A549 (cell line): ENCODE measurements around the gene KCTD15. TPM values are rescaled to one million over a fixed set of nuclear protein-coding genes. Genes with fewer than 3 reads are reported as not detected.

ENCODE experiments used
- ATAC-seq, 2 experiments: fragments of 200-7000 bp in 1 of 2; fragments of >200 bp in 1 of 2; cut with Nextera tagmentation in 1 of 2; cut with Tn5 transposase in 1 of 2; 3 replicates each; pipeline versions ENCODE4 v1.8.0 to v1.9.1; 2018 to 2020; ENCODE audit warnings: mild to moderate bottlenecking in 1 of 2, moderate library complexity in 1 of 2
- CTCF ChIA-PET: fragments of 300-600 bp; sonication (Branson Sonifier 250); formaldehyde crosslinking; extraction: SDS; loops from one replicate; lab custom pipeline; 2021; ENCODE audit warnings: antibody characterized with exemption, inconsistent platforms; lab: Yijun Ruan, JAX
- POLR2A ChIA-PET: fragments of 350-600 bp; formaldehyde crosslinking; extraction: SDS; loops from one replicate; lab custom pipeline; 2021; ENCODE audit warnings: antibody characterized with exemption, inconsistent platforms; lab: Yijun Ruan, JAX
- DNase-seq, 2 experiments: peaks; one replicate each; pipeline versions ENCODE4 v3.0.0 to v3.0.0-alpha.2; 2011 to 2016; ENCODE audit warnings: low read depth in 1 of 2, low spot score in 1 of 2
- FAIRE-seq: peaks from 2 replicates; lab custom pipeline; 2011; peaks lifted over from hg19 to GRCh38; lab: Jason Lieb, UNC
- H3K27ac ChIP-seq, 2 experiments: fragments of >200 bp; sonication (Bioruptor Twin); formaldehyde crosslinking; 3 replicates each; pipeline ENCODE4 v1.5.1; 2016 to 2017
- H3K4me1 ChIP-seq: fragments of >200 bp; sonication (Bioruptor Twin); formaldehyde crosslinking; 3 replicates; pipeline ENCODE4 v1.6.1; 2016
- H3K4me2 ChIP-seq: fragments of >200 bp; sonication (Bioruptor Twin); formaldehyde crosslinking; 3 replicates; pipeline ENCODE4 v1.6.1; 2016
- H3K4me3 ChIP-seq: fragments of >200 bp; sonication (Bioruptor Twin); formaldehyde crosslinking; 3 replicates; pipeline ENCODE4 v1.5.1; 2016
- H3K9me3 ChIP-seq: fragments of >200 bp; sonication (Bioruptor Twin); formaldehyde crosslinking; 3 replicates; pipeline ENCODE4 v1.6.1; 2016
- BHLHE40 ChIP-seq: IDR thresholded peaks from 2 replicates; pipeline ENCODE4 v1.6.1; 2012; ENCODE audit warnings: low read depth, low read length, inconsistent platforms
- CEBPB ChIP-seq, 2 experiments: fragments of >200 bp in 1 of 2; sonication (Bioruptor Twin) in 1 of 2; formaldehyde crosslinking in 1 of 2; IDR thresholded peaks; 2 replicates each; pipeline ENCODE4 v1.6.1; 2012 to 2016
- CHD2 ChIP-seq: fragments of 150-350 bp; IDR thresholded peaks from 2 replicates; pipeline ENCODE4 v1.6.1; 2014; ENCODE audit warnings: low read length; ENCODE audit not compliant: partially characterized antibody
- ESRRA ChIP-seq: fragments of 150-350 bp; IDR thresholded peaks from 2 replicates; pipeline ENCODE4 v1.6.1; 2014; ENCODE audit warnings: mild to moderate bottlenecking, low read length, borderline replicate concordance
- FOSL2 ChIP-seq, 2 experiments: fragments of 450-650 bp in 1 of 2; fragments of >200 bp in 1 of 2; sonication (Bioruptor Twin) in 1 of 2; formaldehyde crosslinking; IDR thresholded peaks; 2 replicates each; pipeline versions ENCODE4 v1.5.0 to v1.6.1; 2016 to 2020; ENCODE audit warnings: mild to moderate bottlenecking in 1 of 2, moderate library complexity in 1 of 2
- HDAC2 ChIP-seq: fragments of 200-600 bp; sonication (generic); IDR thresholded peaks from 2 replicates; pipeline ENCODE4 v1.6.1; 2016
- JUN ChIP-seq, 2 experiments: fragments of >200 bp; sonication (Bioruptor Twin); formaldehyde crosslinking; IDR thresholded peaks; 2 replicates in 1 of 2; 3 replicates in 1 of 2; pipeline ENCODE4 v1.6.1; 2016 to 2017
- MAFK ChIP-seq: fragments of 450-650 bp; IDR thresholded peaks from 2 replicates; pipeline ENCODE4 v1.6.1; 2014; ENCODE audit not compliant: partially characterized antibody
- MAZ ChIP-seq: fragments of 150-350 bp; IDR thresholded peaks from 2 replicates; pipeline ENCODE4 v1.6.1; 2014; ENCODE audit warnings: antibody characterized with exemption, low read depth, low read length, borderline replicate concordance
- MYC ChIP-seq: IDR thresholded peaks from 2 replicates; pipeline ENCODE4 v1.6.1; 2012; ENCODE audit warnings: mild to moderate bottlenecking, inconsistent platforms, low read length, improper control_type of control experiment, borderline replicate concordance
- NFE2L2 ChIP-seq: fragments of 150-350 bp; conservative IDR thresholded peaks from 2 replicates; pipeline ENCODE4 v1.6.1; 2014; ENCODE audit warnings: low read length
- PHF8 ChIP-seq: fragments of 200-600 bp; sonication (generic); IDR thresholded peaks from 2 replicates; pipeline ENCODE4 v1.6.1; 2016; ENCODE audit warnings: low read depth, mild to moderate bottlenecking, antibody characterized with exemption, moderate library complexity, borderline replicate concordance
- RARB ChIP-seq: fragments of 250-450 bp; sonication (Bioruptor Pico); IDR thresholded peaks from 2 replicates; pipeline ENCODE4 v1.8.0; 2021; ENCODE audit warnings: mild to moderate bottlenecking, moderate library complexity
- RNF2 ChIP-seq: fragments of 200-600 bp; sonication (generic); IDR thresholded peaks from 2 replicates; pipeline ENCODE4 v1.6.1; 2016; ENCODE audit warnings: low read depth, mild to moderate bottlenecking, antibody characterized with exemption, moderate library complexity, borderline replicate concordance
- SMC3 ChIP-seq: fragments of >200 bp; sonication (Bioruptor Twin); formaldehyde crosslinking; IDR thresholded peaks from 3 replicates; pipeline ENCODE4 v1.6.1; 2018; ENCODE audit warnings: inconsistent platforms
- SREBF2 ChIP-seq: fragments of 450-650 bp; IDR thresholded peaks from 2 replicates; pipeline ENCODE4 v1.6.1; 2014; ENCODE audit warnings: mild to moderate bottlenecking, moderate library complexity
- ZC3H11A ChIP-seq: fragments of 450-650 bp; IDR thresholded peaks from 2 replicates; pipeline ENCODE4 v1.6.1; 2014; ENCODE audit warnings: antibody characterized with exemption, mild to moderate bottlenecking
- WGBS: methylation state at CpG from one replicate; pipeline ENCODE4 v1.1.6; 2017; ENCODE audit errors: missing lambda C conversion rate; 5-methylcytosine and 5-hydroxymethylcytosine counted together
- polyA plus RNA-seq, 4 experiments: library from polyadenylated mRNA; depleted of rRNA in 3 of 4; stranded (reverse); fragments of >200 nt; fragmentation: RNase III in 1 of 4; extraction: RNeasy Plus Mini Kit Qiagen cat#74134 plus additional on column Dnase treatment in 1 of 4; gene quantifications; 2 replicates in 3 of 4; 3 replicates in 1 of 4; pipeline ENCODE4 v1.2.3, GENCODE V29; 2011 to 2017
- TF ChIP-seq, protein P1 (sequence below): fragments of 150-350 bp; IDR thresholded peaks from 2 replicates; pipeline ENCODE4 v1.6.1; 2014; ENCODE audit warnings: low read depth, mild to moderate bottlenecking, low read length
- TF ChIP-seq, protein P2 (sequence below): fragments of >200 bp; sonication (Bioruptor Twin); formaldehyde crosslinking; IDR thresholded peaks from 3 replicates; pipeline ENCODE4 v1.5.1; 2016
- TF ChIP-seq, protein P3 (sequence below): fragments of >200 bp; sonication (Bioruptor Twin); formaldehyde crosslinking; IDR thresholded peaks from 3 replicates; pipeline ENCODE4 v1.6.1; 2016
- TF ChIP-seq, protein P4 (sequence below): fragments of 450-650 bp; IDR thresholded peaks from 2 replicates; pipeline ENCODE4 v1.6.1; 2014; ENCODE audit warnings: antibody characterized with exemption

The KCTD15 gene
- polyA plus RNA-seq, 2 of the 4 experiments (the other 2 are of a cell fraction), result 54.0 to 56.5 TPM

DNA sequence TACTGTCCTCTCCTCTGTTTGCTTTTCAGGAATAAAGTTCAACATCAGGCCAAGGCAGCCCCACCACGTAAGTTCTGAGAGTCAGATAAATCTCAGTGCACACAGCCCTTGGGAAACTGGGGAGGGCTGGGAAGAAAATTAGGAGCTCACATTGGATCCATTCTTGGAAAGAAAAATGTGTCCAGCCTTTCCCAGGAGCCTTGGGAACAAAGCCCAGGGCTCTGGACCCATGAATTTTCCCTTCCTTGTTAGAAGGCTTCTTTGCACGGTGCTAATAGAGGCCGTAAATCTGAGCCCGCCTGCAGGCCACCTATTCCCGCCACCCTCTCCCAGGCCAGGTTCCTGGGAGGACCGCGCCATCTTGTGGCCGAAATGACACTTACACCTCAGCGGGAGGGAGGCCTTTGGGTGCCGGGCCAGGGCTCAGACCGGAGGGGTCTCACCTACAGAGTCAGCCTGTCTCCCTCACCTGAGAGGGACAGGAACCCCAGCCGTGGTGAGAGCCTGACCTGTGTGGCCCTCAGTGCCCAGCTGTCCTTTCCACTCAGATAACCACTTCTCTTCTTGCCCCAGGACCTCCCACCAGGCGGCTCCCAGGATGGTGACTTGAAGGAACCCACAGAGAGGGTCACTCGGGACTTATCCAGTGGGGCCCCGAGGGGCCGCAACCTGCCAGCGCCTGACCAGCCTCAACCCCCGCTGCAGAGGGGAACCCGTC lies 25.1 kb upstream of the KCTD15 start (continued):
- TF ChIP-seq, protein P1, sequence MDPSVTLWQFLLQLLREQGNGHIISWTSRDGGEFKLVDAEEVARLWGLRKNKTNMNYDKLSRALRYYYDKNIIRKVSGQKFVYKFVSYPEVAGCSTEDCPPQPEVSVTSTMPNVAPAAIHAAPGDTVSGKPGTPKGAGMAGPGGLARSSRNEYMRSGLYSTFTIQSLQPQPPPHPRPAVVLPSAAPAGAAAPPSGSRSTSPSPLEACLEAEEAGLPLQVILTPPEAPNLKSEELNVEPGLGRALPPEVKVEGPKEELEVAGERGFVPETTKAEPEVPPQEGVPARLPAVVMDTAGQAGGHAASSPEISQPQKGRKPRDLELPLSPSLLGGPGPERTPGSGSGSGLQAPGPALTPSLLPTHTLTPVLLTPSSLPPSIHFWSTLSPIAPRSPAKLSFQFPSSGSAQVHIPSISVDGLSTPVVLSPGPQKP, result no peak
- TF ChIP-seq, protein P2, sequence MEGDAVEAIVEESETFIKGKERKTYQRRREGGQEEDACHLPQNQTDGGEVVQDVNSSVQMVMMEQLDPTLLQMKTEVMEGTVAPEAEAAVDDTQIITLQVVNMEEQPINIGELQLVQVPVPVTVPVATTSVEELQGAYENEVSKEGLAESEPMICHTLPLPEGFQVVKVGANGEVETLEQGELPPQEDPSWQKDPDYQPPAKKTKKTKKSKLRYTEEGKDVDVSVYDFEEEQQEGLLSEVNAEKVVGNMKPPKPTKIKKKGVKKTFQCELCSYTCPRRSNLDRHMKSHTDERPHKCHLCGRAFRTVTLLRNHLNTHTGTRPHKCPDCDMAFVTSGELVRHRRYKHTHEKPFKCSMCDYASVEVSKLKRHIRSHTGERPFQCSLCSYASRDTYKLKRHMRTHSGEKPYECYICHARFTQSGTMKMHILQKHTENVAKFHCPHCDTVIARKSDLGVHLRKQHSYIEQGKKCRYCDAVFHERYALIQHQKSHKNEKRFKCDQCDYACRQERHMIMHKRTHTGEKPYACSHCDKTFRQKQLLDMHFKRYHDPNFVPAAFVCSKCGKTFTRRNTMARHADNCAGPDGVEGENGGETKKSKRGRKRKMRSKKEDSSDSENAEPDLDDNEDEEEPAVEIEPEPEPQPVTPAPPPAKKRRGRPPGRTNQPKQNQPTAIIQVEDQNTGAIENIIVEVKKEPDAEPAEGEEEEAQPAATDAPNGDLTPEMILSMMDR, result peak; percentile 98
- TF ChIP-seq HDAC2 (no peak), RNF2 (no peak), CEBPB (IDR thresholded peaks at IDR 0.05) (no peak), MAFK (no peak), PHF8 (no peak), SREBF2 (no peak), FOSL2 (IDR thresholded peaks at IDR 0.05) (no peak), FOSL2 (CRISPR knock-in tag; IDR thresholded peaks at IDR 0.05) (no peak), SMC3 (peak; percentile 93), MAZ (peak; percentile 40; the same call in 1 of the 2 replicates), ZC3H11A (no peak), NFE2L2 (no peak)
- TF ChIP-seq, protein P3, sequence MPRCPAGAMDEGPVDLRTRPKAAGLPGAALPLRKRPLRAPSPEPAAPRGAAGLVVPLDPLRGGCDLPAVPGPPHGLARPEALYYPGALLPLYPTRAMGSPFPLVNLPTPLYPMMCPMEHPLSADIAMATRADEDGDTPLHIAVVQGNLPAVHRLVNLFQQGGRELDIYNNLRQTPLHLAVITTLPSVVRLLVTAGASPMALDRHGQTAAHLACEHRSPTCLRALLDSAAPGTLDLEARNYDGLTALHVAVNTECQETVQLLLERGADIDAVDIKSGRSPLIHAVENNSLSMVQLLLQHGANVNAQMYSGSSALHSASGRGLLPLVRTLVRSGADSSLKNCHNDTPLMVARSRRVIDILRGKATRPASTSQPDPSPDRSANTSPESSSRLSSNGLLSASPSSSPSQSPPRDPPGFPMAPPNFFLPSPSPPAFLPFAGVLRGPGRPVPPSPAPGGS, result no peak

DNA sequence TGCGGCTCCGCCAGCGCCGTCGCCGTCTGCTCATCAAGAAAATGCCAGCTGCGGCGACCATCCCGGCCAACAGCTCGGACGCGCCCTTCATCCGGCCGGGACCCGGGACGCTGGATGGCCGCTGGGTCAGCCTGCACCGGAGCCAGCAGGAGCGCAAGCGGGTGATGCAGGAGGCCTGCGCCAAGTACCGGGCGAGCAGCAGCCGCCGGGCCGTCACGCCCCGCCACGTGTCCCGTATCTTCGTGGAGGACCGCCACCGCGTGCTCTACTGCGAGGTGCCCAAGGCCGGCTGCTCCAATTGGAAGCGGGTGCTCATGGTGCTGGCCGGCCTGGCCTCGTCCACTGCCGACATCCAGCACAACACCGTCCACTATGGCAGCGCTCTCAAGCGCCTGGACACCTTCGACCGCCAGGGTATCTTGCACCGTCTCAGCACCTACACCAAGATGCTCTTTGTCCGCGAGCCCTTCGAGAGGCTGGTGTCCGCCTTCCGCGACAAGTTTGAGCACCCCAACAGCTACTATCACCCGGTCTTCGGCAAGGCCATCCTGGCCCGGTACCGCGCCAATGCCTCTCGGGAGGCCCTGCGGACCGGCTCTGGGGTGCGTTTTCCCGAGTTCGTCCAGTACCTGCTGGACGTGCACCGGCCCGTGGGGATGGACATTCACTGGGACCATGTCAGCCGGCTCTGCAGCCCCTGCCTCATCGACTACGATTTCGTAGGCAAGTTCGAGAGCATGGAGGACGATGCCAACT lies 24.4 kb upstream of the KCTD15 start:
- TF ChIP-seq MYC (no peak), MAZ (no peak), CHD2 (no peak), BHLHE40 (no peak), RARB (CRISPR knock-in tag) (no peak), SREBF2 (no peak), JUN (IDR thresholded peaks at IDR 0.05) (no peak), NFE2L2 (no peak), ESRRA (no peak)
- TF ChIP-seq, protein P4, sequence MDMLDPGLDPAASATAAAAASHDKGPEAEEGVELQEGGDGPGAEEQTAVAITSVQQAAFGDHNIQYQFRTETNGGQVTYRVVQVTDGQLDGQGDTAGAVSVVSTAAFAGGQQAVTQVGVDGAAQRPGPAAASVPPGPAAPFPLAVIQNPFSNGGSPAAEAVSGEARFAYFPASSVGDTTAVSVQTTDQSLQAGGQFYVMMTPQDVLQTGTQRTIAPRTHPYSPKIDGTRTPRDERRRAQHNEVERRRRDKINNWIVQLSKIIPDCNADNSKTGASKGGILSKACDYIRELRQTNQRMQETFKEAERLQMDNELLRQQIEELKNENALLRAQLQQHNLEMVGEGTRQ, result no peak
- WGBS, result 62% methylated on average over 68 of the region's 72 CpGs
- DNase-seq, result no peak
- POLR2A ChIA-PET, result no interaction called here
- CTCF ChIA-PET, result interaction anchor here (0.6 to 22.3 kb wide), 72 partner anchors 7 to 941 kb away, joined by 3 to 572 read pairs (median 5); partner anchors contain the start of genes CEBPA and KCTD15
- H3K27ac ChIP-seq, result no peak overlapping the region
- H3K4me1 ChIP-seq, result no peaks in the 10 kb centered on the region
- H3K9me3 ChIP-seq, result no peaks in the 10 kb centered on the region
- H3K4me2 ChIP-seq, result no peak overlapping the region
- no peak overlapping the region for H3K4me3 ChIP-seq
- no peak for FAIRE-seq
- ATAC-seq, result peak in 1 of 2 experiments; percentile 3; a peak in 3 of 6 replicates
